Measurements from ENCODE around the gene KLHL15.

The KLHL15 gene

DNA sequence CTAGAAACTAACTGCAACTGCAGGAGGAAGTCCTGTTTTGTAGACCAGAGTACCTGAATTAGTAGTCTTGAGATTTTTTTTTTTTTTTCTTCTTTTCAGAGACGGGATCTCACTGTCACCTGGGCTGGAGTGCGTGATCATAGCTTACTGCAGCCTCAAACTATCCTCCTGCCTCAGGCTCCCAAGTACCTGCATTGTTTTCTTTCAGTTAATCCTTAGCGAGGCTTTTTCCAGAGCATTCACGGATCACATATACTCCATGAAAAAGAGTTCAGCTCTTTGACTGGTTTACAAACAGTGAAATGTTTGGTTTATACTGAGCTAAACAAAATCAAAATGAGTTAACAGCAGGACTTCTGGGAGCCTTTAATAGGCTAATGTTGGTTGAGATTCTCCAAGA lies 45.8 kb downstream of the KLHL15 start:
- TF ChIP-seq TAF1 (IDR thresholded peaks at IDR 0.05; ENCODE audit: borderline replicate concordance, insufficient read depth, low read length) (no peak), POLR2AphosphoS5 (IDR thresholded peaks at IDR 0.05; ENCODE audit: low read depth, low read length) (no peak), REST (IDR thresholded peaks at IDR 0.05; ENCODE audit: insufficient read depth in 1 of 2, low read depth in 2 of 2, low read length in 2 of 2) (no peak), FOXP2 (optimal IDR thresholded peaks at IDR 0.05; ENCODE audit: borderline replicate concordance, extremely low read depth, extremely low read length, insufficient read depth) (no peak), SIN3A (IDR thresholded peaks at IDR 0.05; ENCODE audit: borderline replicate concordance, insufficient read depth, low read length) (no peak)

- no peak for TF ChIP-seq POLR2AphosphoS5 (IDR thresholded peaks at IDR 0.05; ENCODE audit: low read depth, low read length)
- no peak for TF ChIP-seq SIN3A (IDR thresholded peaks at IDR 0.05; ENCODE audit: borderline replicate concordance, insufficient read depth, low read length)
- no peak for TF ChIP-seq TAF1 (IDR thresholded peaks at IDR 0.05; ENCODE audit: borderline replicate concordance, insufficient read depth, low read length)
- no peak for TF ChIP-seq REST (IDR thresholded peaks at IDR 0.05; ENCODE audit: insufficient read depth in 1 of 2, low read depth in 2 of 2, low read length in 2 of 2)
- no peak for TF ChIP-seq FOXP2 (optimal IDR thresholded peaks at IDR 0.05; ENCODE audit: borderline replicate concordance, extremely low read depth, extremely low read length, insufficient read depth)
Observed at GRCh38 chrX:23980011-23980441, 47.0 kb downstream of the KLHL15 start.

DNA sequence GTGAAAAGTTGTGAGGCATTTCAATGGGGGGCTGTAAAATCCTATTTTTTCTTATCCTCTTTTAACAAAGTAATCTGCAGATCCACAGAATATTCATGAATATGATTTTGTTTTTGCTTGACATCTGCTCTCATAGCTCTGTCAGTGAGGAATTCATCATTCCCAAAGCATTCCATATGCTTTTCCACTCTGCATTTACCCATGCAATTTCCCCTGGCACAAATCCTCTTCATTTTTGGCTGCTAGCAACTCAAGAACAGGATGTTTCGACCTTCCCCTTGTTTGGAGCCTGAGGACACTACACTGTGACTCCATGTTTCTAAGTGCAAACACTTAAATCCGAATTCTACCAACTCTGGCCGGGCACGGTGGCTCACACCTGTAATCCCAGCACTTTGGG lies 48.5 kb downstream of the KLHL15 start:
- TF ChIP-seq FOXP2 (optimal IDR thresholded peaks at IDR 0.05; ENCODE audit: borderline replicate concordance, extremely low read depth, extremely low read length, insufficient read depth) (no peak), TAF1 (IDR thresholded peaks at IDR 0.05; ENCODE audit: borderline replicate concordance, insufficient read depth, low read length) (no peak), POLR2AphosphoS5 (IDR thresholded peaks at IDR 0.05; ENCODE audit: low read depth, low read length) (no peak), SIN3A (IDR thresholded peaks at IDR 0.05; ENCODE audit: borderline replicate concordance, insufficient read depth, low read length) (no peak), REST (IDR thresholded peaks at IDR 0.05; ENCODE audit: insufficient read depth in 1 of 2, low read depth in 2 of 2, low read length in 2 of 2) (no peak)

GRCh38 chrX:23964191-23964590 lies 62.8 kb downstream of the KLHL15 start:
- TF ChIP-seq REST (IDR thresholded peaks at IDR 0.05; ENCODE audit: insufficient read depth in 1 of 2, low read depth in 2 of 2, low read length in 2 of 2), result no peak

GRCh38 chrX:23959781-23960180 lies 67.2 kb downstream of the KLHL15 start:
- TF ChIP-seq FOXP2 (optimal IDR thresholded peaks at IDR 0.05; ENCODE audit: borderline replicate concordance, extremely low read depth, extremely low read length, insufficient read depth), result no peak
- no peak for TF ChIP-seq POLR2AphosphoS5 (IDR thresholded peaks at IDR 0.05; ENCODE audit: low read depth, low read length)
- TF ChIP-seq REST (IDR thresholded peaks at IDR 0.05; ENCODE audit: insufficient read depth in 1 of 2, low read depth in 2 of 2, low read length in 2 of 2), result no peak
- TF ChIP-seq TAF1 (IDR thresholded peaks at IDR 0.05; ENCODE audit: borderline replicate concordance, insufficient read depth, low read length), result no peak
- no peak for TF ChIP-seq SIN3A (IDR thresholded peaks at IDR 0.05; ENCODE audit: borderline replicate concordance, insufficient read depth, low read length)

All from PFSK-1 (cell line).